HEK293 (cell line): ENCODE measurements around the gene HYLS1.

ENCODE experiments used
- CTCF ChIP-seq: fragments of 450-650 bp; formaldehyde crosslinking; IDR thresholded peaks from 2 replicates; pipeline ENCODE4 v1.5.1; 2016; ENCODE audit warnings: missing biosample characterization, missing genetic modification characterization
- SCRT1 ChIP-seq: fragments of 450-650 bp; formaldehyde crosslinking; IDR thresholded peaks from 2 replicates; pipeline ENCODE4 v1.5.1; 2016; ENCODE audit warnings: missing biosample characterization, missing genetic modification characterization, borderline replicate concordance
- ZNF274 ChIP-seq, 2 experiments: fragments of 200-500 bp in 1 of 2; fragments of 450-650 bp in 1 of 2; sonication (Bioruptor generic) in 1 of 2; formaldehyde crosslinking in 1 of 2; IDR thresholded peaks; 2 replicates each; pipeline versions ENCODE4 v1.5.1 to v1.6.1; 2014 to 2016; ENCODE audit warnings: borderline replicate concordance in 1 of 2, inconsistent platforms in 1 of 2, low read length in 1 of 2, missing biosample characterization in 1 of 2, missing genetic modification characterization in 1 of 2
- ZNF311 ChIP-seq: fragments of 450-650 bp; formaldehyde crosslinking; IDR thresholded peaks from 2 replicates; pipeline ENCODE4 v1.5.1; 2017; ENCODE audit warnings: missing biosample characterization, missing genetic modification characterization, borderline replicate concordance
- ZNF530 ChIP-seq: fragments of 450-650 bp; formaldehyde crosslinking; IDR thresholded peaks from 2 replicates; pipeline ENCODE4 v1.5.1; 2016; ENCODE audit warnings: low read depth, missing biosample characterization, missing genetic modification characterization
- ZNF692 ChIP-seq: fragments of 450-650 bp; formaldehyde crosslinking; IDR thresholded peaks from 2 replicates; pipeline ENCODE4 v1.5.1; 2016; ENCODE audit warnings: missing biosample characterization, missing genetic modification characterization
- ZNF76 ChIP-seq: fragments of 450-650 bp; formaldehyde crosslinking; IDR thresholded peaks from 2 replicates; pipeline ENCODE4; 2016; ENCODE audit warnings: low read depth, missing biosample characterization, missing genetic modification characterization, borderline replicate concordance
- ZNF791 ChIP-seq: fragments of 450-650 bp; formaldehyde crosslinking; IDR thresholded peaks from 2 replicates; pipeline ENCODE4 v1.5.1; 2016; ENCODE audit warnings: missing biosample characterization, missing genetic modification characterization
- TF ChIP-seq, protein P1 (sequence below): fragments of 450-650 bp; formaldehyde crosslinking; IDR thresholded peaks from 2 replicates; pipeline ENCODE4 v1.5.1; 2016; ENCODE audit warnings: missing biosample characterization, missing genetic modification characterization
- TF ChIP-seq, protein P2 (sequence below): fragments of 450-650 bp; formaldehyde crosslinking; IDR thresholded peaks from 2 replicates; pipeline ENCODE4 v1.5.1; 2016; ENCODE audit warnings: missing biosample characterization, missing genetic modification characterization, low read depth

DNA sequence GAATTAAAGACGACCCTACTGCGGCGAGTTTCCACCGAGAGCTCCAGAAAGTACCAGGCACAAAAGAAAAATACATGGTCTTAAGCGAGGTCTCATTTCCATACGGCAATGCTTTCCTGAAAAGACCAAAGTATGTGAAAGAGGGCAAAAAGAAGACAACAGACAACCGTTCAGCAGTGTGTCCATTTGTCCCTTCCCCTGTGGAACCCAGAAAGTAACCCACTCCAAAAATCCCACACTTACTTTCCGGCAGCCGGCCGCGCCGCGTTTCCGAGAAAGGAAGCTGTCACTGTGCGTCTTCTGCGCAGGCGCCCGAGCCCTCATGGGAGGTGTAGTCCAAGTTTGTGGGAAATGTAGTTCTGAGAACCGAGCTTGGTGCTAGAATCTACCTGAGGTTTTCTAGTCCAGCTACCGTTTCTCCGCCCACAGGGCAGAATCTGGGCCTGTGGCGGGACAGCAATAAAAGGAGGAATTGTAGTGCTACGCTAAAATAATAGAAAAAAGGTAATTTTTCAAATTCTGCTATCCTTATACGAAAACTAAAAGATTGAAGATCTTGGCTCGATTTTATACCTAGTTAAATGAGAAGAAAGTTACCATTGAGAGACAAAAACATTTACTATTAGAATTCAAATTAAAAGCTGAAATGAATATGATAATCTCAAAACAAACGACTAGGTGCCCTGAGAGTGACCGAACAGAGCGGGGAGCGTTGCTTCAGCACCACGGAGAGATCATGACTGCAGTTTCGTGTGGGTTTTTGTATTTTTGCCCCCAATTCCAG lies 15.7 kb downstream of the HYLS1 start, which contains the start of gene PUS3:
- TF ChIP-seq CTCF (tag by site-specific recombination) (no peak), ZNF76 (tag by site-specific recombination) (peak; percentile 93), ZNF530 (tag by site-specific recombination) (no peak), ZNF274 (IDR thresholded peaks at IDR 0.05; ENCODE audit: low read length) (no peak), ZNF274 (tag by site-specific recombination; IDR thresholded peaks at IDR 0.05; ENCODE audit: borderline replicate concordance) (no peak), ZNF692 (tag by site-specific recombination) (0 out of 2 replicates have a peak, but pooled peaks have one; percentile 38), ZNF311 (tag by site-specific recombination) (no peak), SCRT1 (no peak), ZNF791 (tag by site-specific recombination) (no peak)
- TF ChIP-seq, protein P1, sequence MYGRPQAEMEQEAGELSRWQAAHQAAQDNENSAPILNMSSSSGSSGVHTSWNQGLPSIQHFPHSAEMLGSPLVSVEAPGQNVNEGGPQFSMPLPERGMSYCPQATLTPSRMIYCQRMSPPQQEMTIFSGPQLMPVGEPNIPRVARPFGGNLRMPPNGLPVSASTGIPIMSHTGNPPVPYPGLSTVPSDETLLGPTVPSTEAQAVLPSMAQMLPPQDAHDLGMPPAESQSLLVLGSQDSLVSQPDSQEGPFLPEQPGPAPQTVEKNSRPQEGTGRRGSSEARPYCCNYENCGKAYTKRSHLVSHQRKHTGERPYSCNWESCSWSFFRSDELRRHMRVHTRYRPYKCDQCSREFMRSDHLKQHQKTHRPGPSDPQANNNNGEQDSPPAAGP = no peak
- TF ChIP-seq, protein P2, sequence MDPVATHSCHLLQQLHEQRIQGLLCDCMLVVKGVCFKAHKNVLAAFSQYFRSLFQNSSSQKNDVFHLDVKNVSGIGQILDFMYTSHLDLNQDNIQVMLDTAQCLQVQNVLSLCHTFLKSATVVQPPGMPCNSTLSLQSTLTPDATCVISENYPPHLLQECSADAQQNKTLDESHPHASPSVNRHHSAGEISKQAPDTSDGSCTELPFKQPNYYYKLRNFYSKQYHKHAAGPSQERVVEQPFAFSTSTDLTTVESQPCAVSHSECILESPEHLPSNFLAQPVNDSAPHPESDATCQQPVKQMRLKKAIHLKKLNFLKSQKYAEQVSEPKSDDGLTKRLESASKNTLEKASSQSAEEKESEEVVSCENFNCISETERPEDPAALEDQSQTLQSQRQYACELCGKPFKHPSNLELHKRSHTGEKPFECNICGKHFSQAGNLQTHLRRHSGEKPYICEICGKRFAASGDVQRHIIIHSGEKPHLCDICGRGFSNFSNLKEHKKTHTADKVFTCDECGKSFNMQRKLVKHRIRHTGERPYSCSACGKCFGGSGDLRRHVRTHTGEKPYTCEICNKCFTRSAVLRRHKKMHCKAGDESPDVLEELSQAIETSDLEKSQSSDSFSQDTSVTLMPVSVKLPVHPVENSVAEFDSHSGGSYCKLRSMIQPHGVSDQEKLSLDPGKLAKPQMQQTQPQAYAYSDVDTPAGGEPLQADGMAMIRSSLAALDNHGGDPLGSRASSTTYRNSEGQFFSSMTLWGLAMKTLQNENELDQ (tag by site-specific recombination) = no peak
